Measurements from ENCODE around the gene P2RY8. TPM values are rescaled to one million over a fixed set of nuclear protein-coding genes. Genes with fewer than 3 reads are reported as not detected.
"Not testable (repeated sequence)": the region's sequence is repeated elsewhere in the genome, so short reads cannot be mapped to it uniquely, and the experiment has no call there.

P2RY8 gene
- total RNA-seq, 6 donors from 2014 or later = 1.7 to 4.4 (median 3.3) TPM

DNA sequence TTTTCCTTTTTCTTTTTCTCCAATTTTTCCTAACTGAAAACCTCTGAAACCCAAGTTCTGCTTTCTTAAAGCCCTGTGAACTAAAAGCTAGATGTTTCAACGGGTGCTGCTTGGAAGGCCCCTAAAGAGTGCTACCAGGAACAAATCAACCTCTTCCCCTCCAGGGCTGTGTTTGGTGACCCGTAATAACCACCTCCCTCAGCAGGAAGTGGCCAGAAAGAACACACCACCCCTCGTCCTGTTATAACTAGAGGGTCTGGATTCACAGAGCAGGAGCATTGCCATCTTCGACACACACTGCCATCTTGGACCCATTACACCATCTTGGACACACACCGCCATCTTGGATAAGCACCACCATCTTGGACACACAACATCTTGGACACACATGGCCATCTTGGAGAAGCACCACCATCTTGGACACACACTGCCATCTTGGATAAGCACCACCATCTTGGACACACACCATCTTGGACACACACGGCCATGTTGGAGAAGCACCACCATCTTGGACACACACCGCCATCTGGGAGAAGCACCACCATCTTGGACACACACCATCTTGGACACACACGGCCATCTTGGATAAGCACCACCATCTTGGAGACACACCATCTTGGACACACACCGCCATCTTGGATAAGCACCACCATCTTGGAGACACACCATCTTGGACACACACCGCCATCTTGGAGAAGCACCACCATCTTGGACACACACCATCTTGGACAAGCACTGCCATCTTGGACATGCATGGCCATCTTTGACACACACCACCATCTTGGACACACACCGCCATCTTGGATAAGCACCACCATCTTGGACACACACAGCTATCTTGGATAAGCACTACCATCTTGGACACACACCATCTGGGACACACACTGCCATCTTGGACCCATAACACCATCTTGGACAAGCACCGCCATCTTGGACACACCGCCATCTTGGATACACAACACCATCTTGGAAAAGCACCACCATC, 89.7 kb downstream of the P2RY8 start:
- ATAC-seq (ENCODE audit: low FRiP score in 2 of 2); H3K4me3 ChIP-seq; H3K9me3 ChIP-seq; H3K27me3 ChIP-seq; H3K27ac ChIP-seq; H3K36me3 ChIP-seq: not testable (repeated sequence)
- 89 to 92% methylated on average over 13 of the region's 13 CpGs for WGBS, 2 donors
- peaks cover 6 to 20% (median 14%) of the 10 kb centered on the region in 4 donors for H3K4me1 ChIP-seq
- DNase-seq = peak in 1 of 2 donors; percentile 18

DNA sequence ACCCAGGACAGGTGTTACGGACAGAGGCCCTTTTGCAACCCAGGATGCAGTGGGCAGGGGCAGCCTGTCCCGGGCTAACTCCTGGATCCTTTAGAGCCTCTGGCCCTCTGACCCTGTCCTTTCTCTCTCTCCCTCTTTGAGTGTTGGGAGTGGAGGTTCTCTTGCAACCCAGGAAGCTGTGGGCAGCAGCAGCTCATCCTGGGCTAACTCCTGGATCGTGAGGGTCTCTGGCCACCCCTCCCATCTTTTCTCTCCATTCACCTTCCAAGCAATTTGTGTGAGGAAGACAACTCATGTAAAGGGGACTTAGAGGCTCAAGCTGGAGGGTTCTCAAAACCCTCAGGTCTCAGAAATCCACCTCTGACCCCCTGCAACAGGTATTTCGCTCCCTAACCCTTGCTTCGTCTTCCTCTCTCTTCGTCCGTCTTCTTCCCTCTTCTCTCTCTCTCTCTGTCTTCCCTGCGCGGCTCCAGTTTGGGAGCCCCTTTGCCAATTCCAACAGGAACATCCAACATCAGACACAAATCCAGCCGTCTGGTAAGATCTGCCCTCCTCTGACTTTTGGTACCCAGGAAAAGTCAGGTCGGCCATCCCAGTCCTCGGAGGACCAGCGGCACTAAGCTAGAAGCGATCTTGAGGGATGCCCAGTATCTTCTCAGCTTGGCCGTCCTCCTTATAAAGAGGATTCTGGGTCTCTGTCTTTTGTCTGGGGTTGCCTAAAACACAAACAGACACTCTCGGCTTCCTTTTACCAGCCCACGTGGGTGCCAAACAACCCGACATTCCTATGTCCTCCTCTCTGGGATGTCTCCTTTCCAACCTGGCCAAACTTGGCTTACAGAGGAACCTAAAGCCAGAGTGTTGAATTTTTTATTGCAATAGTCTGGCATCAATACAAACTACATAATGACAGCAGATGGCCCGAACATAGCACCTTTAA, 92.2 kb downstream of the P2RY8 start:
- Histone ChIP-seq H3K27me3 (no peaks in the 10 kb centered on the region), H3K4me3 (no peak overlapping the region), H3K27ac (no peak overlapping the region), H3K4me1 (no peaks in the 10 kb centered on the region), H3K9me3 (no peaks in the 10 kb centered on the region), H3K36me3 (peaks cover 0 to 16% (median 0%) of the 10 kb centered on the region in 4 donors)
- TF ChIP-seq EP300 (IDR thresholded peaks at IDR 0.05) = no peak
- no peak for TF ChIP-seq POLR2AphosphoS5 (IDR thresholded peaks at IDR 0.05)
- TF ChIP-seq, protein P1, sequence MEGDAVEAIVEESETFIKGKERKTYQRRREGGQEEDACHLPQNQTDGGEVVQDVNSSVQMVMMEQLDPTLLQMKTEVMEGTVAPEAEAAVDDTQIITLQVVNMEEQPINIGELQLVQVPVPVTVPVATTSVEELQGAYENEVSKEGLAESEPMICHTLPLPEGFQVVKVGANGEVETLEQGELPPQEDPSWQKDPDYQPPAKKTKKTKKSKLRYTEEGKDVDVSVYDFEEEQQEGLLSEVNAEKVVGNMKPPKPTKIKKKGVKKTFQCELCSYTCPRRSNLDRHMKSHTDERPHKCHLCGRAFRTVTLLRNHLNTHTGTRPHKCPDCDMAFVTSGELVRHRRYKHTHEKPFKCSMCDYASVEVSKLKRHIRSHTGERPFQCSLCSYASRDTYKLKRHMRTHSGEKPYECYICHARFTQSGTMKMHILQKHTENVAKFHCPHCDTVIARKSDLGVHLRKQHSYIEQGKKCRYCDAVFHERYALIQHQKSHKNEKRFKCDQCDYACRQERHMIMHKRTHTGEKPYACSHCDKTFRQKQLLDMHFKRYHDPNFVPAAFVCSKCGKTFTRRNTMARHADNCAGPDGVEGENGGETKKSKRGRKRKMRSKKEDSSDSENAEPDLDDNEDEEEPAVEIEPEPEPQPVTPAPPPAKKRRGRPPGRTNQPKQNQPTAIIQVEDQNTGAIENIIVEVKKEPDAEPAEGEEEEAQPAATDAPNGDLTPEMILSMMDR (IDR thresholded peaks at IDR 0.05) = no peak
- TF ChIP-seq POLR2A (IDR thresholded peaks at IDR 0.05) = no peak
- peak in 1 of 2 donors; percentile 12 for DNase-seq
- 97 to 98% methylated on average over 19 of the region's 19 CpGs for WGBS, 2 donors
- ATAC-seq (ENCODE audit: low FRiP score in 2 of 2) = no peak

DNA sequence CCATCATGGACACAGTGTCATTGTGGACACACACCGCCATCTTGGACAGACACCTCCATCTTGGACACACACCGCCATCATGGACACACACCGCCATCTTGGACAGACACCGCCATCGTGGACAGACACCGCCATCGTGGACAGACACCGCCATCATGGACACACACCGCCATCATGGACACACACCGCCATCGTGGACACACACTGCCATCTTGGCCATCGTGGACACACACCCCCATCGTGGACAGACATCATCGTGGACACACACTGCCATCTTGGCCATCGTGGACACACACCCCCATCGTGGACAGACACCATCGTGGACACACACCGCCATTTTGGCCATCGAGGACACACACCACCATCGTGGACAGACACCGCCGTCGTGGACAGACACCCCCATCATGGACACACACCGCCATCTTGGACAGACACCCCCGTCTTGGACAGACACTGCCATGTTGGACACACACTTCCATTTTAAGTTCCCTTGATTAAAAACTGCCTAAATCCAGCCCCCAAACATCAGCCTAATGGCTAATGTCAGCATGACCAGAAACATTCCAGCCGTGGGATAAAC, 93.4 kb downstream of the P2RY8 start:
- Histone ChIP-seq H3K4me3 (no peak overlapping the region), H3K4me1 (no peaks in the 10 kb centered on the region), H3K27me3 (no peaks in the 10 kb centered on the region), H3K36me3 (peaks cover 0 to 29% (median 5%) of the 10 kb centered on the region in 4 donors), H3K27ac (no peak overlapping the region), H3K9me3 (no peaks in the 10 kb centered on the region)
- TF ChIP-seq EP300 (IDR thresholded peaks at IDR 0.05) (no peak), POLR2AphosphoS5 (IDR thresholded peaks at IDR 0.05) (no peak), POLR2A (IDR thresholded peaks at IDR 0.05) (no peak)
- TF ChIP-seq, protein P1 (IDR thresholded peaks at IDR 0.05) = no peak
- ATAC-seq (ENCODE audit: low FRiP score in 2 of 2) (no peak), DNase-seq (peak in 1 of 2 donors; percentile 10)
- WGBS, 2 donors = 88 to 89% methylated on average over 26 of the region's 26 CpGs

DNA sequence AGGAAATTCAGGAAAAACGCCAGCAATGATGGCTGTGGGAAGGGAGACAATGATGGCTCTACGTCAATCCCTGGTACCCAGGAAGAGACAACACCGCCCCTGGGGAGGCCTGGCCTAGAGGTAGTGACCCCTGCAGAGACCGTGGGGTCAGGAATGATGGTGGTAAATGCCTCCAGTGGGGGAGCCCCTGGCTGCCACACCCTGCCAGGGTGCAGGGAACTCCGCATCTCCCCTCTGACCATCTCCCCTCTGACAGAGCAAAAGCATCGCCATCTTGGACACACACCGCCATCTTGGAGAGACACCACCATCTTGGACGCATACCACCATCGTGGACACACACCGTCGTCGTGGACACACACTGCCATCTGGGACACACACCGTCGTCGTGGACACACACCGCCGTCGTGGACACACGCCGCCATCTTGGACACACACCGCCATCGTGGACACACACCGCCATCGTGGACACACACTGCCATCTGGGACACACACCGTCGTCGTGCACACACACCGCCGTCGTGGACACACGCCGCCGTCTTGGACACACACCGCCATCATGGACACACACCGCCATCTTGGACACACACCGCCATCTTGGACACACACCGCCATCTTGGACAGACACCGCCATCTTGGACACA, 94.1 kb downstream of the P2RY8 start:
- TF ChIP-seq POLR2AphosphoS5 (IDR thresholded peaks at IDR 0.05) (no peak), POLR2A (IDR thresholded peaks at IDR 0.05) (no peak), EP300 (IDR thresholded peaks at IDR 0.05) (no peak)
- TF ChIP-seq, protein P1 (IDR thresholded peaks at IDR 0.05) = no peak
- ATAC-seq (ENCODE audit: low FRiP score in 2 of 2) = no peak
- WGBS, 2 donors = 84 to 85% methylated on average over 36 of the region's 38 CpGs
- Histone ChIP-seq H3K4me3 (no peak overlapping the region), H3K27ac (no peak overlapping the region), H3K9me3 (no peaks in the 10 kb centered on the region), H3K27me3 (no peaks in the 10 kb centered on the region), H3K36me3 (peaks cover 0 to 36% (median 9%) of the 10 kb centered on the region in 4 donors), H3K4me1 (no peaks in the 10 kb centered on the region)
- DNase-seq = peak in 1 of 2 donors; percentile 8

Data from upper lobe of left lung (tissue), 6 donors.